VCaP (cell line): ENCODE results near the gene ZNF286A.
"Not testable (repeated sequence)": the region's sequence is repeated elsewhere in the genome, so short reads cannot be mapped to it uniquely, and the experiment has no call there.

Source experiments
- H3K27ac ChIP-seq: fragments of 450-650 bp; 2 replicates; pipeline ENCODE4 v1.5.1; 2017
- TF ChIP-seq, protein P1 (sequence below): fragments of 450-650 bp; conservative IDR thresholded peaks from 2 replicates; pipeline ENCODE4 v1.5.1; 2017; ENCODE audit warnings: mild to moderate bottlenecking, moderate library complexity

The ZNF286A gene

DNA sequence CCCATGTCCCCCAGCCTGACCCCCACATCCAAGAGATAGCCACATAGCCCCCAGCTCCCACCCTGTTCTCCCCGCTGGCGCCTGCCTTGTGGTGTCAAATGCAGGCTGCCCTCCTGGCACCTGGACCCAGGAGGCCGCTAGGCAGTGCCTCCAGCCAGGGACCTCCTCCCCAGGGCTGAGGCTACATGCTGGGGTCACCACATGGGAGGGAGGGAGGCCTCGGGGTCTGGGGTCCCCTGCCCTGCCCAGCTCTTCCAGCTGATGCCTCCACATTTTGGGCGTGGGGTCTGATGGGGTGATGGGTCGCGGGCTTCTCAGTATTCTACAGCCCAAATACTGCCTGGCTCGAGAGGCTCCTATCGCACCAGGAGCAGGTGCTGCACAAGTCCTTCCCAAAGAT lies 42.1 kb downstream of the ZNF286A start:
- no peak overlapping the region for H3K27ac ChIP-seq
- TF ChIP-seq, protein P1, sequence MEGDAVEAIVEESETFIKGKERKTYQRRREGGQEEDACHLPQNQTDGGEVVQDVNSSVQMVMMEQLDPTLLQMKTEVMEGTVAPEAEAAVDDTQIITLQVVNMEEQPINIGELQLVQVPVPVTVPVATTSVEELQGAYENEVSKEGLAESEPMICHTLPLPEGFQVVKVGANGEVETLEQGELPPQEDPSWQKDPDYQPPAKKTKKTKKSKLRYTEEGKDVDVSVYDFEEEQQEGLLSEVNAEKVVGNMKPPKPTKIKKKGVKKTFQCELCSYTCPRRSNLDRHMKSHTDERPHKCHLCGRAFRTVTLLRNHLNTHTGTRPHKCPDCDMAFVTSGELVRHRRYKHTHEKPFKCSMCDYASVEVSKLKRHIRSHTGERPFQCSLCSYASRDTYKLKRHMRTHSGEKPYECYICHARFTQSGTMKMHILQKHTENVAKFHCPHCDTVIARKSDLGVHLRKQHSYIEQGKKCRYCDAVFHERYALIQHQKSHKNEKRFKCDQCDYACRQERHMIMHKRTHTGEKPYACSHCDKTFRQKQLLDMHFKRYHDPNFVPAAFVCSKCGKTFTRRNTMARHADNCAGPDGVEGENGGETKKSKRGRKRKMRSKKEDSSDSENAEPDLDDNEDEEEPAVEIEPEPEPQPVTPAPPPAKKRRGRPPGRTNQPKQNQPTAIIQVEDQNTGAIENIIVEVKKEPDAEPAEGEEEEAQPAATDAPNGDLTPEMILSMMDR: no peak

DNA sequence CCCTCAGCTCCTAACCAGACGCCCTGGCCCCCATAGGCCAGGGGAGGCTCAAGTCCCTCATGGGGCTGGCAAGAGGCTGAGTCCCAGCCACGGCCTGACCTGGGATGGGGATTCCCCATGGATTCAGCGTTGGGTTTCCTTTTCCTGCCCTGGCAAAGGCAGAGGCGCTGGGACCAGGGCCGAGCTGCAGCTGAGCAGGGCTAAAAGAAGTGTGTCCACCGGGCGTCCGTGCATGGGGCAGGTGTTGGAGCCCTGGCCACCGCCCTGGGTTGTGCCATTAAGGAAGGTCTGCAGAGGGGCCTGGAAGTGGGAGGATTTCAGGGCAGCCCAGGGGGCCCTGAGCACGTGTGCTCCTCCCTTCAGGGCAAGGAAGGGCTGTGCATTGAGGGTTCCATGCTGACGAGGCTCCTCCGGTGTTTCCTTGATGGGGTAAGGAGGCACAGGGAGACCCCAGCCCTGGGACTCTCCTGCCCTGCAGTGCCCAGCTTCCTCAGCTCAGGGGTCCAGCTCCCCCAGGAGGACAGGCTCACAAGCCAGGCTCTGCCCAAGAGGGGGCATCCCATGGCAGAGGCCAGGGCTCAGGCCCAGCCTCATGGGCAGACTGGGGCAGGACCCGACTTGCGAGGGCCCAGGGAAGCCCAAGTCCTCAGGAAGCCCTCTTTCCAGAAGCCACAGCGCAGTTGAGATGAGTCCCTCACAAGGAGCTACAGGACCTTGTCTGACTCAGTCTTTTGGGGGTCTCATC lies 42.7 kb downstream of the ZNF286A start:
- TF ChIP-seq, protein P1: no peak

DNA sequence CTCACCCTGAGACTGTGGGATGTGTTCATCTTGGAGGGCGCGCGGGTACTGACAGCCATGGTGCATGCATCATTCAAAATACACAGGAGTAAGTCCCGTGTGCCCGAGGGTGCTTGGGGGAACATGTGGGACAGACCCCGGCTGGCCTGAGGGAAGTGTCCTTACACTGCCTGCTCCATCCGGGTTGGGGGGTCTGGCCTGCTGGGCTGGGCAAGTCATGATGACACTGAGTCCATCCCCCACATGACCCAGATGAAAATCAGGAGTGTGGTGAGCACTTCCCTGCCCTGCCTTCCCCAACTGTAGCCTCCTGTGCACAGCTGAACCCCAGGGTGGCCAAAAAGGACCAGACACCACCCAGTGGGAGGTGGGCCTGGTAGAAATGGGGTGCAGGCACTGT lies 43.4 kb downstream of the ZNF286A start:
- TF ChIP-seq, protein P1: no peak
- no peak overlapping the region for H3K27ac ChIP-seq

More for the DNA sequence above, 42.7 kb downstream of the ZNF286A start:
- no peak overlapping the region for H3K27ac ChIP-seq

DNA sequence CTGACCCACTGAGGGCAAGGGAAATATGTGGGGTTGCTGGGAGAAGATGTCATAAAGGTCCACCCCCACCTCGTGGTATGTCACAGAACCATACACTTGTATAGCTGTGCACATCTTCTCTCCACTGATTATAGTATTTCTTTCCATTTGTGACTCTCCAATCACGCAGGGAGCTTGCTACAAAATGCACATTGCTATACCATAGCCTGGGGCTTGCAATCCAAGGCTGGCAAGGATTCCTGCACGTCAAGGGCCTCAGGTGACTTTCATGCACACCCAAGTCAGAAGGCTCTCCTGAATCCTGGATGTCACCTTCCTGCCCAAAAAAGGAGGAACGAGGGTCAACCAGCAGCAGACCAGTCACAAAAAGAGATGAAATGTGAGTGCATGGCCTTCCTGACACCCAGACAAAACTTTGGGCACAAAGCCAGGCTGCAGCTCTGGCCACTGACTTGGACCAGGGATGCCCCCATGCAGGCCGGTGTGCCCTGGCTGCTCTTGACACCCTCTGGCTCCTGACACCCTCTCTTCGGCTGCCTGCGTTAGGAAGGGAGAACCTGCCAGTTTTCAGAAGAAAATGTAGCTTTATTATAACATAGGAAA lies 44.6 kb downstream of the ZNF286A start:
- TF ChIP-seq, protein P1: no peak
- H3K27ac ChIP-seq: no peak overlapping the region

DNA sequence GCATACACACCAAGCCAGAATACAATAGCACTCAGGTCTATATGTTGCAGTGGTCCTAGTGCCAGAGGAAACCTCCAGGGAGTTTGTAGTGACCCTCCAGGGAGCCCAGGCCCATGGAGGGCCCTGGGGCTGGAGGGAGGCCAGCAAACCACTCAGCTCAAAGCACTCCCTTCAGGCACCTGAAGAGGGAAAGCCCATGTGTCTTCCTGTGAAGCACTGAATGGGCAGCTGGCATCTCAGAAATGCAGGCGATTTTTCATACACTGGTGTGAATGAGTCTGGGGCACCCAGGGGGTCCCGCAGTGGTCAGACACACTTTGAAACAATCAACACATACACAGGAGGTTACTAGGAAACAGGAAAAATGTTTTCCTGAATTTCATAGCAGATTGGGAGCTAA lies 45.3 kb downstream of the ZNF286A start:
- TF ChIP-seq, protein P1: no peak
- no peak overlapping the region for H3K27ac ChIP-seq

DNA sequence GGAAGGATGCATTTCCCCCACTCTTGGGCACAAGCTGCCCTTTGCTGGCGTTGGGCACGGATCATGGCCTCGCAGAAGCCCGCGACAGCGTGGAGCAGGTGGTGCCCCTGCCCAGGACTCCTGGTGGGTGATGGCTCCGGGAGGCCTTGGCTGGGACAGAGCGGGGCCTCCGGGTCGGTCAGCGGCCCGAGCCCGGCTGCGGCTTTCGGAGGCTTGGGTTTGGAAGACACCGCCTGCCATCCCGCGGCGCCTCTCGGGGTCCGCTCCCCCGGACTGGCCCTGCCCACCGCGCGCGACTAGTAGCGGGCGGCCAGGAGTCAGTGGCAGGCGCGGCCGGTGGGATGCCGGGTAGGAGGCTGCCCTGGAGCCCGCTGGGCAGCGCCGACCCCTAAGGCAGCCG lies 49.9 kb downstream of the ZNF286A start:
- not testable (repeated sequence) for H3K27ac ChIP-seq

DNA sequence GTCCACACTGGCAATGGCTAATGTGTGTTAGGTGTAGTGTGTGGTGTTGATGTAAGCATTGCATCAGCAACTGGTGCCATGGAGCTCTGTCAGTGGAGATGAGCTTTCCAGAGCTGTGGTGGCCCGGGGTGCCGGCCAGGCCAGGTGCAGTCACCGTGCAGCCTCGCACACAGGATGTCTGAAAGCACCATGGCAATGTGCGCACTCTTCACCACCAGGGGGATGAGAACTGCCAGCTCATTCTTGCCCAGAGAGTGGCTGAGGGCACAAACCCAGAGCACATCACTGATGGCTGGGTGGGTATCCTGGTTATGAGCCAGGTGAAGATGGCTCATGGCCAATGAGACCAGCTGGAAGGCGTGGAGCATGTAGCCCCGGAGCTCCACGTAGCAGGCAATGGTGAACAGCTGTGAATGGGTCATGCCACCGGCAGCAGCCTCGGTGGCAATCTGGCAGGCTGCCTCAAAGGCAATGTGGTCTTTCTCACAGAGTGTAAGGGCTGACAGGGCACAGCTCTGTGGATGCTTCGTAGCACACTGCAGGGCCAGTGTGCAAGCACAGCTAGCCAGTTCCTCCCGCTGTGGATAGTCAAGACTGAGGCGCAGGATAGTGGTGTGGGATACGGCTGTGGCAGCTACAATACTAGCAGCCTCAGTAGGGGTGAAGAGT lies 69.4 kb downstream of the ZNF286A start:
- not testable (repeated sequence) for H3K27ac ChIP-seq
